Hepatocyte (in vitro differentiated cells): ENCODE data around the gene ZNF764.

Experiments
- EZH2 ChIP-seq: fragments of 200-600 bp; sonication (generic); IDR thresholded peaks from 2 replicates; pipeline ENCODE4 v1.6.1; 2016; ENCODE audit warnings: antibody characterized with exemption, mild to moderate bottlenecking, borderline replicate concordance
- EZH2phosphoT487 ChIP-seq: fragments of 200-600 bp; sonication (generic); IDR thresholded peaks from one replicate; pipeline ENCODE4 v1.6.1; 2018; ENCODE audit warnings: antibody characterized with exemption, mild to moderate bottlenecking, low read depth, moderate library complexity; ENCODE audit not compliant: unreplicated experiment, severe bottlenecking
- TF ChIP-seq, protein P1 (sequence below): fragments of 200-600 bp; sonication (generic); IDR thresholded peaks from 2 replicates; pipeline ENCODE4 v1.5.1; 2016; ENCODE audit warnings: antibody characterized with exemption, mild to moderate bottlenecking; ENCODE audit not compliant: poor library complexity

GRCh38 chr16:30585022-30585399 lies 26.8 kb upstream of the ZNF764 start:
- TF ChIP-seq, protein P1, sequence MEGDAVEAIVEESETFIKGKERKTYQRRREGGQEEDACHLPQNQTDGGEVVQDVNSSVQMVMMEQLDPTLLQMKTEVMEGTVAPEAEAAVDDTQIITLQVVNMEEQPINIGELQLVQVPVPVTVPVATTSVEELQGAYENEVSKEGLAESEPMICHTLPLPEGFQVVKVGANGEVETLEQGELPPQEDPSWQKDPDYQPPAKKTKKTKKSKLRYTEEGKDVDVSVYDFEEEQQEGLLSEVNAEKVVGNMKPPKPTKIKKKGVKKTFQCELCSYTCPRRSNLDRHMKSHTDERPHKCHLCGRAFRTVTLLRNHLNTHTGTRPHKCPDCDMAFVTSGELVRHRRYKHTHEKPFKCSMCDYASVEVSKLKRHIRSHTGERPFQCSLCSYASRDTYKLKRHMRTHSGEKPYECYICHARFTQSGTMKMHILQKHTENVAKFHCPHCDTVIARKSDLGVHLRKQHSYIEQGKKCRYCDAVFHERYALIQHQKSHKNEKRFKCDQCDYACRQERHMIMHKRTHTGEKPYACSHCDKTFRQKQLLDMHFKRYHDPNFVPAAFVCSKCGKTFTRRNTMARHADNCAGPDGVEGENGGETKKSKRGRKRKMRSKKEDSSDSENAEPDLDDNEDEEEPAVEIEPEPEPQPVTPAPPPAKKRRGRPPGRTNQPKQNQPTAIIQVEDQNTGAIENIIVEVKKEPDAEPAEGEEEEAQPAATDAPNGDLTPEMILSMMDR = no peak
- TF ChIP-seq EZH2 (no peak), EZH2phosphoT487 (no peak)
